HG03565 (cell line): ENCODE measurements around the gene USP44.
"Not testable (repeated sequence)": the region's sequence is repeated elsewhere in the genome, so short reads cannot be mapped to it uniquely, and the experiment has no call there.

Source experiments
- ATAC-seq: cut with Tn5 transposase; IDR thresholded peaks from one replicate; pipeline ENCODE4 v1.9.1; 2021; ENCODE audit warnings: mild to moderate bottlenecking, moderate library complexity; ENCODE audit not compliant: unreplicated experiment

Gene USP44

GRCh38 chr12:95551305-95551704 lies at the start of gene USP44:
Gene USP44, minus strand, starts transcription at chr12:95551476. Its CDS starts 17,220 bp downstream, at chr12:95534256.
- no peak for ATAC-seq

- ATAC-seq, result no peak
These were observed 49.3 kb upstream of the USP44 start for GRCh38 chr12:95600567-95600966.

GRCh38 chr12:95599880-95600279 lies 48.6 kb upstream of the USP44 start:
- ATAC-seq, result no peak

- no peak for ATAC-seq
These were observed 42.9 kb upstream of the USP44 start for GRCh38 chr12:95594136-95594535.

GRCh38 chr12:95593266-95593871 lies 42.1 kb upstream of the USP44 start:
- ATAC-seq, result no peak

GRCh38 chr12:95591731-95592130 lies 40.5 kb upstream of the USP44 start:
- ATAC-seq, result no peak

GRCh38 chr12:95590775-95591174 lies 39.5 kb upstream of the USP44 start:
- ATAC-seq, result no peak

- no peak for ATAC-seq
These were observed 32.7 kb upstream of the USP44 start for GRCh38 chr12:95583933-95584332.

GRCh38 chr12:95582230-95583058 lies 31.2 kb upstream of the USP44 start:
- no peak for ATAC-seq

- ATAC-seq, result no peak
These were observed 26.5 kb upstream of the USP44 start for GRCh38 chr12:95577820-95578219.

- ATAC-seq, result no peak
These were observed 23.6 kb upstream of the USP44 start for GRCh38 chr12:95574799-95575452.

- peak; percentile 67 for ATAC-seq
These were observed 22.8 kb upstream of the USP44 start for GRCh38 chr12:95573951-95574576.

- ATAC-seq, result no peak
These were observed 20.1 kb upstream of the USP44 start for GRCh38 chr12:95571369-95571768.

GRCh38 chr12:95568045-95568444 lies 16.8 kb upstream of the USP44 start:
- ATAC-seq, result not testable (repeated sequence)

- ATAC-seq, result no peak
These were observed 6.3 kb upstream of the USP44 start for GRCh38 chr12:95557625-95558024.

- no peak for ATAC-seq
These were observed 3.3 kb upstream of the USP44 start for GRCh38 chr12:95554532-95555071.

- ATAC-seq, result no peak
These were observed 2.1 kb upstream of the USP44 start for GRCh38 chr12:95553197-95553943.

GRCh38 chr12:95551913-95552516 lies 739 bp upstream of the USP44 start:
- no peak for ATAC-seq

GRCh38 chr12:95549392-95550084 lies 1.7 kb downstream of the USP44 start:
- no peak for ATAC-seq
